HG03095 (cell line): ENCODE results near the gene PLA2G4E.

Experiments used
- ATAC-seq: cut with Tn5 transposase; IDR thresholded peaks from one replicate; pipeline ENCODE4 v1.9.1; 2021; ENCODE audit warnings: moderate library complexity; ENCODE audit not compliant: unreplicated experiment

The PLA2G4E gene

DNA sequence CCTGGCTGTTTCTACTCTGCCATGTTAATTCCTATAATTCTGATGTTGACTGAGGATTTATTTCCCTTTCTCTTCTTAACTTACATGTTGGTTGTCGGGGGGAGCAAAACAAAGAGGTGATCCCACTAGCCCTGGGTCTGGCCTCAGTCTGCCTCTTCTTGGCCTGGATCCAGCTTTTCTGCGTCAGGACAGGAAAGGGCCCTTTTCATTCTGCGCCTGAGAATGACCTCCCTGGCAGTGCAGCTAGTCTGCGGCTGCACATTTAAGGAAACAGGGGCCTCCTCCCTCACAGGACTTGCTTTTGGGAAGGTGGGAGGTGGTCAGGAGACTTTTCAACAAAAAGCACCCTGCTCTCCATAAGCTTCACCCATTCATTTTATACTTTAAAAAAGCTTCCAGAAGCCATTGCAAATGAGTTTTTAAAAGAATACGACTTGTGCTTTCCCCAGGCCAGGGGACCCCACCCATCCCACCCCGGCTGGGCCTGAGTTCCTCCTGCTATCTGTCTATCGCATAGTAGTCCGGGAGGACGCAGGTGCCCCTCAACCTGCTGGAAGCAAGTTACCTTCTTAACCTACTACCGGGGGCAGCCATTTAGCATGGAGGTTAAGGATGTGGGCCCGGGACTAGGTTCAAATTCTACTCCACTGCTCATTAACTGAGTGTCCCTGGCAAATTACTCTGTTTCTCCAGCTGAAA lies 27.2 kb downstream of the PLA2G4E start:
- ATAC-seq: no peak

- no peak for ATAC-seq
Observed at GRCh38 chr15:41992803-41993190, 28.0 kb downstream of the PLA2G4E start.

DNA sequence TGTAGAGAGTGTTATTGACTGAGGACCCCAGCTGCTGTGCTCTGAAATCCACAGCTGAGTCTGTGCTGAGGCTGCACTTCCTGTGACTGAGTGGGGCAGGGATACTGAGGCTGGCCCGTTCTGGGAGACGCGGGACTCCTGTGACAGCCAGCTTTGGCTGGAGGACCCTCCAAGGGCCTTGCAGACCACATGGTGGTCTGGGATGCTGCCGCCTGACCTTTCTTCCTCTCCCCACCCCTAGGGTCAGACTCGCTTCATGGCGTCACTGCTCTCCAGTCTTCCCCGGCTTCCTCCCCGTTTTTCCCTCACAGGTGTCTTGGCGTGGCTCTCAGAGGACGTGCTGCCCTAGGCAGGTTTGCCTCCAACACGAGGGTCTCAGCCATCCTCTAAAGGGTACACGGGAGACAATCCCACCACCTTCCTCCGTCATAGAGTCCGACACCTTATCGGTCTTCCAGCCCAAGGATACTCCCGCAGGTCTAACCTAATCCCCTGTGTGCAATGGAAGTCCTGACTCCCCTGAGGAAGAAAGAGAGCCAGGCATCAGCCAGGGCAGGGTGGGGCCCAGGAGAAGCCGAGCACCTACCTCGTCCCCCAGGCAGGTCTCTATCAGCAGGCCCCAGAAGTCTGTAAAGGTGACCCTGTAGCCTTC lies 28.6 kb downstream of the PLA2G4E start:
- no peak for ATAC-seq

- ATAC-seq: no peak
Observed at GRCh38 chr15:41990691-41991090, 30.2 kb downstream of the PLA2G4E start.

GRCh38 chr15:41990243-41990605 lies 30.6 kb downstream of the PLA2G4E start:
- ATAC-seq: no peak

- no peak for ATAC-seq
Observed at GRCh38 chr15:41989573-41990242, 31.1 kb downstream of the PLA2G4E start.

- no peak for ATAC-seq
Observed at GRCh38 chr15:41988896-41989572, 31.8 kb downstream of the PLA2G4E start.

- ATAC-seq: no peak
Observed at GRCh38 chr15:41987925-41988275, 32.9 kb downstream of the PLA2G4E start.

- ATAC-seq: no peak
Observed at GRCh38 chr15:41987246-41987924, 33.5 kb downstream of the PLA2G4E start.

DNA sequence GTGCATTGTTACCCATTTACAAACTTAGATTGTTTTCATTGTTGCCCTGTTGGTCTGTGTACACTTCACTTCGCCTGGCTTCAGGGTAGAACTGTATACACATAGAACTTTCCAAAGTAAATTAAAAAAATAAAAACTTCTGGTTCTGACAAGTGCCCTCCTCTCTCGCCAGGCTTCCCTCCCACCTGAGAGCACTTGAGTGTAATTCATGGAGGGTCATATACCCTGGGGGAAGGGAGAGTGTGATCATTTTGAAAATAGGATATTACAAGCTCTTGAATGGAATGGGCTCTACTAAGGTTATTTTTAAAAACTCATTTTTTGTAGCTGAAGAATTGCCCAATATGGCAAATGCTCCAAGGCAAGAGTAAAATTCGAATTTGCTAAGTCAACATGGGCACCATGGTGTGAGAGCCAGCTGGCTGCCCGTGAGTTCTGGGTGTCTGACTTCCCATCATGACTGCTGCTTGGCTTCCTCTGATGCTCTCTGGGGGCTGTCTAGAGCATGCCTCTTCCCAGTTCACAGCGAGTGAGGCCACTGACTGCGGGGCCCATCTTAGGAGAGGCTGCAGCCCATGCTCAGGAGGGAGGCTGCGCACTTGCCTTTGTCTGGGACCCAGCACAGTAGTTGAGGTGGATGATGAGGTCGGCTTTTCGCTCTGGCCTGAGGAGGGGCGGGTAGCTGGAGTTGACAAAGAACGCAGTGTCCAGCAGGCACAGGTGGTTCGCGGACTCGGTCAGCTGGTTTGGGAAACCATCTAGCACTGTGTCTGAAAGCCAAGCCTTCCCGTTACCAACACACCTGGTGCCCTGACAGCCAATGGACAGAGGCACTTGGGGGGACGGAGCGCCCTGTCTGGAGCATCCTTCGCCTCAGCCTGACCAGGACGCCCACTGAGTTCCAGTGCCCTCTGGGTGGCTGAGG lies 35.3 kb downstream of the PLA2G4E start:
- ATAC-seq: no peak

DNA sequence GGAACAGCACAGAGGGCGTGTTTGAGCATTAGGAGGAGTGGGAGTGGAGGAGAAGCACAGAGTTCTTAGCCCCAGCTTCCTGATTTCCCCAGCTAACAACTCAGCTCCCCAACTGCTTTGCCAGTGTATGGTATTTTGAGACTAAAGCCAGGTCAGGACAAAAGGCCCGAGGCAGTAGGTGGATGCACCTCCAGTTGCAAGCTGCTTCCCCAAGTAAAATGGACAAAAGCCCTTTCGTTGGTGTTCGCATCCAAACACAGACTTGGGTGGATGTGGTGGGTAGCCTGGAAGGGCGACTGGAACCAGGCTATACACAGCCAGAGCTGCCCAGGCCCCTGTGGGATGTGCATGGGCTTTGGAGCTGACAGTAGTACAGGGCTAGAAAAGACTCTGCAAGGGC lies 36.2 kb downstream of the PLA2G4E start:
- ATAC-seq: no peak

DNA sequence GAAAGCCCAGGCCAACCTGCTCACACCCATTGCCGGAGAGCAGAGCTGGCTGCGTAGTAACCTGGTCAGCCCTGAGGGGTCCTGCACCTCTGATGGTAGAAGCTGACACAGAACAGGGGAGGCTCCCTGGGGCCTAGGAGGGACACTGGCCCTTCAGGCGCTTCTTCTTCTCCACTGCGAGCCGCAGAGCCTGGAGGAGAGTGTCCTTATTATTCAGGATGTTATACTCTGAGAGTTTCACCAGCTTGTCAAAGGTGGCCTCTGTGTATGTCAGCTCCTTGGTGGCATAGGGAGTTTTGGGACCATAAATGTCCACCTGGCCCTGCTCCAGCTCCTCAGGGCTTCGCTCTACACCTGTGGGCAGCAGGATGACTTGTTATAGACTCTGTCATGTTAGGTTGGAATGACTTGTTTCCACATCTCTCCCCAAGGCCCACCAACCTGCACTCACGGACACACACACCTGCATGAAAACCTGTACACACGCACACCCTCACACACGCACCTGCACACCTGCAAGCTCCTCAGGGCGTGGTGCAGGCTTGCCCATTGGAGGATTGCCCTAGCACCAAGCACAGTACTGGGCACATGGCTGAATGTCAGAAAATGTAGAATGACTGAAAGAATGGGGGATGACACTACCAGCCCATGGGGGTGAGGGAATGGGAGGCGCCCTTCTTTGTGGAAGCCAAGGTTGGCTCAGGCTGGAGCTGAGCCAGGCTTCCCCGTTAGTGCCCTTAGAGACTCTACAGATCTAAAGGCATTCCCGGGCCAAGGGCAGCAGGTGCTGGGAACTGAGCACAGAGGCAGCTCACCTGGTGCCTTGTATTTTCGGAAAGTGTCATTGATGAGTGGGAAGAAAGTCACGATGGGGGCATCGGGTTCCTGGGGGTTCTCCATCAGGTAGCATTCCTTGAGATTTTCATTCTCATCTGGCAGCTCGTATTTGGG lies 36.9 kb downstream of the PLA2G4E start:
- no peak for ATAC-seq

GRCh38 chr15:41983221-41983620 lies 37.6 kb downstream of the PLA2G4E start:
- no peak for ATAC-seq

GRCh38 chr15:41982133-41982930 lies 38.5 kb downstream of the PLA2G4E start:
- ATAC-seq: no peak

- ATAC-seq: no peak
Observed at GRCh38 chr15:41981371-41982132, 39.3 kb downstream of the PLA2G4E start.

DNA sequence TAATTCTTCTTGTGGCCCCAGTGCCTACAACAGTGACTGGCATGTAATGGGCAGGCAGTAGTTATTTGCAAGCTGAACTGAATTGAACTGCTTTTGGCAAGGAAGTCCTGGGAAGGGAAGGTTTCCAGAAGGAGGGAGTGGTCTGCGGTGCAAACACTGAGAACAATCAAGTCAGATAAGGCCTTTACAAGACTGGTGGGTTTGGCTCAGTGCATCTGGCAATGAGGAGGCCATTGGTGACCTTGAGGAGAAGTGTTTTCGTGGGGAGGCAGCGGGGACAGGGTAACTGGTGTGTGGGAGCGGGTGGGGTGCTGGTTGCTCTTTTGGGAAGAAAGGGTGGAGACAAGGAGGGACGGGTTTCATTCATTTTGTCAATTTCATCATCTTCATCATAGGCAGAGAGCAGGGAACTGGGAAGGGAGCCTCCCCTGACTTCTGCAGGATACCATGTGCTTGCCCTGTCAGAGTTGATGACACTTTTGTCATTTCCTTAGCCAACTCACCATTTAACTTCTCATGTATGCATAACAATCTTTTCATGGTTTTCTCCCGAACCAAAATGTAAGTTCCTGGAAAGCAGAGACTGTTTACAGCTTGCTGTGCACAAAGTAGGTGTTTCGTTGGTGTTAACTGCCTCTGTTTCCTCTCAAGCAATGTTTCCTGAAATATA lies 40.1 kb downstream of the PLA2G4E start:
- ATAC-seq: no peak
